Sciatic nerve (tissue), 1 donor: ENCODE results near the gene HNRNPUL1. TPM values are rescaled to one million over a fixed set of nuclear protein-coding genes. Genes with fewer than 3 reads are reported as not detected.

Experiments used
- total RNA-seq: library from RNA; stranded (reverse); fragmentation: NEBNext Ultra II Directional; extraction: Animal tissue kit (Norgen Biotek cat#: 25700); gene quantifications from one replicate; pipeline ENCODE4 v1.2.1, GENCODE V29; 2021
- donor health status: DM: no; HTN: no; CAD: no.

Gene HNRNPUL1
- total RNA-seq, 1 donor from 2014 or later = 161 TPM

Other genes with a start within 250 kb of the HNRNPUL1 start
- not detected for gene CYP2A13, start 175.9 kb upstream of the HNRNPUL1 start, total RNA-seq
- not detected for gene CYP2F1, start 149.9 kb upstream of the HNRNPUL1 start, total RNA-seq
- 1.1 TPM for gene CYP2S1, start 71.2 kb upstream of the HNRNPUL1 start, total RNA-seq
- gene AXL, start 45.1 kb upstream of the HNRNPUL1 start, total RNA-seq = 65.8 TPM
- 29.8 TPM for gene CCDC97, start 45.8 kb downstream of the HNRNPUL1 start, total RNA-seq
- gene TGFB1, start 89.5 kb downstream of the HNRNPUL1 start, total RNA-seq = 33.7 TPM
- 4.1 TPM for gene B9D2, start 99.8 kb downstream of the HNRNPUL1 start, total RNA-seq
- 23.5 TPM for gene TMEM91, start 112.2 kb downstream of the HNRNPUL1 start, total RNA-seq
- gene EXOSC5, start 133.0 kb downstream of the HNRNPUL1 start, total RNA-seq = 12.0 TPM
- gene BCKDHA, start 133.4 kb downstream of the HNRNPUL1 start, total RNA-seq = 24.2 TPM
- 6.1 TPM for gene B3GNT8, start 163.0 kb downstream of the HNRNPUL1 start, total RNA-seq
- 33.9 TPM for gene DMAC2, start 175.5 kb downstream of the HNRNPUL1 start, total RNA-seq
- gene ERICH4, start 178.8 kb downstream of the HNRNPUL1 start, total RNA-seq = not detected